Colonic mucosa (tissue), 4 donors: ENCODE data around the gene SLC22A14. TPM values are rescaled to one million over a fixed set of nuclear protein-coding genes. Genes with fewer than 3 reads are reported as not detected.

Source experiments
- DNase-seq: peaks from one replicate; pipeline ENCODE4 v3.0.0-alpha.2; 2020
- H3K27ac ChIP-seq: fragments of 200-600 bp; one replicate; pipeline ENCODE4 v1.8.0; 2021
- H3K27me3 ChIP-seq: fragments of 200-600 bp; one replicate; pipeline ENCODE4 v1.8.0; 2021
- H3K36me3 ChIP-seq: fragments of 200-600 bp; one replicate; pipeline ENCODE4 v1.8.0; 2021
- H3K4me1 ChIP-seq: fragments of 200-600 bp; one replicate; pipeline ENCODE4 v1.8.0; 2021; ENCODE audit warnings: mild to moderate bottlenecking
- H3K4me3 ChIP-seq: fragments of 200-600 bp; one replicate; pipeline ENCODE4 v1.8.0; 2021
- H3K9ac ChIP-seq, 2 donors: one replicate each; pipeline ENCODE4 v1.7.0; 2013; ENCODE audit warnings: control low read depth in 2 of 2, low read depth in 2 of 2, low read length in 2 of 2
- H3K9me3 ChIP-seq: fragments of 200-600 bp; one replicate; pipeline ENCODE4 v1.8.0; 2021
- intact Hi-C: fragments of 100-400 bp; cut with DNase I; formaldehyde crosslinking; loops from one replicate; pipeline ENCODE4 v1.14.1; 2022
- total RNA-seq, 2 donors: library from RNA; stranded (reverse); fragmentation: NEBNext Ultra II Directional in 1 of 2; extraction: Animal tissue kit (Norgen Biotek cat#: 25700) in 1 of 2; gene quantifications; one replicate each; pipeline ENCODE4 v1.2.1, GENCODE V29; 2021
- TF ChIP-seq, protein P1 (sequence below): fragments of 200-600 bp; IDR thresholded peaks from one replicate; pipeline ENCODE4 v1.8.0; 2022; ENCODE audit warnings: antibody characterized with exemption, mild to moderate bottlenecking
- donor health status: healthy.
- donor health status: DM: no; HTN: no; CAD: no.
- donor health status: DM: no; HTN: no; CAD: no.

SLC22A14 gene
- total RNA-seq, 2 donors from 2014 or later, result 0.11 to 0.44 TPM

GRCh38 chr3:38265604-38266307 lies 16.3 kb upstream of the SLC22A14 start, which contains the start of gene SLC22A13:
Gene SLC22A13 (plus strand): TSS chr3:38265812. CDS start chr3:38265861, 49 bp downstream.
- intact Hi-C loops, result no loop called here
- H3K27ac ChIP-seq, result no peak within 1 kb of the TSS
- H3K9me3 ChIP-seq, result no peaks in the 10 kb centered on the region
- no peak within 1 kb of the TSS for H3K4me3 ChIP-seq
- no peak within 1 kb of the TSS for H3K9ac ChIP-seq
- H3K4me1 ChIP-seq, result no peaks in the 10 kb centered on the region
- no peaks in the 10 kb centered on the region for H3K27me3 ChIP-seq
- DNase-seq, result no peak
- TF ChIP-seq, protein P1, sequence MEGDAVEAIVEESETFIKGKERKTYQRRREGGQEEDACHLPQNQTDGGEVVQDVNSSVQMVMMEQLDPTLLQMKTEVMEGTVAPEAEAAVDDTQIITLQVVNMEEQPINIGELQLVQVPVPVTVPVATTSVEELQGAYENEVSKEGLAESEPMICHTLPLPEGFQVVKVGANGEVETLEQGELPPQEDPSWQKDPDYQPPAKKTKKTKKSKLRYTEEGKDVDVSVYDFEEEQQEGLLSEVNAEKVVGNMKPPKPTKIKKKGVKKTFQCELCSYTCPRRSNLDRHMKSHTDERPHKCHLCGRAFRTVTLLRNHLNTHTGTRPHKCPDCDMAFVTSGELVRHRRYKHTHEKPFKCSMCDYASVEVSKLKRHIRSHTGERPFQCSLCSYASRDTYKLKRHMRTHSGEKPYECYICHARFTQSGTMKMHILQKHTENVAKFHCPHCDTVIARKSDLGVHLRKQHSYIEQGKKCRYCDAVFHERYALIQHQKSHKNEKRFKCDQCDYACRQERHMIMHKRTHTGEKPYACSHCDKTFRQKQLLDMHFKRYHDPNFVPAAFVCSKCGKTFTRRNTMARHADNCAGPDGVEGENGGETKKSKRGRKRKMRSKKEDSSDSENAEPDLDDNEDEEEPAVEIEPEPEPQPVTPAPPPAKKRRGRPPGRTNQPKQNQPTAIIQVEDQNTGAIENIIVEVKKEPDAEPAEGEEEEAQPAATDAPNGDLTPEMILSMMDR, result no peak
- H3K36me3 ChIP-seq, result no peaks in the 10 kb centered on the region

- intact Hi-C loops, result no loop called here
- Histone ChIP-seq H3K9ac (no peak overlapping the region), H3K27me3 (no peaks in the 10 kb centered on the region), H3K36me3 (no peaks in the 10 kb centered on the region), H3K9me3 (no peaks in the 10 kb centered on the region), H3K27ac (no peak overlapping the region), H3K4me3 (no peak overlapping the region), H3K4me1 (no peaks in the 10 kb centered on the region)
- DNase-seq, result no peak
- TF ChIP-seq, protein P1, result no peak
Observed at GRCh38 chr3:38266810-38267209, 15.3 kb upstream of the SLC22A14 start.

- Histone ChIP-seq H3K9me3 (no peaks in the 10 kb centered on the region), H3K4me3 (no peak overlapping the region), H3K36me3 (no peaks in the 10 kb centered on the region), H3K9ac (no peak overlapping the region), H3K27ac (no peak overlapping the region), H3K4me1 (no peaks in the 10 kb centered on the region), H3K27me3 (no peaks in the 10 kb centered on the region)
- TF ChIP-seq, protein P1, result no peak
- intact Hi-C loops, result no loop called here
- DNase-seq, result no peak
Observed at GRCh38 chr3:38267662-38268061, 14.4 kb upstream of the SLC22A14 start.

DNA sequence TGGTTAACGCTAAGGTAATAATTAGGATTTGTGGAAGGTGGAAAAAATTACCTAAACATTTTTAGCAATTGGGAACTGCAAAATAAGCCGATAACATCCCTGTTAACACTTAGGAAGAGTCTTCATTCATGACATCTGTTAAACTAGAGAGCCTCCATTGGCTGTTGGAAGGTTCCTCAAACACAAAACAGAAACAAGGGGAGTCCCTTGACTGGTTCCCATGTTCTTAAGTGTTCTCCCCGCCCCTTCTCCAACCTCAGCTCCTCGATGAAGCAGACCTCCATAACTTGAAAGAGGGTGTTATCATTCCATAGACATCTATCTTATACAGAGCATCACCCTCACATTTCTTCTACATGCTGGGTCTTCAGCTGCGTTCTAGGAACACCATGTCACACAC lies 14.0 kb upstream of the SLC22A14 start:
- no peak for DNase-seq
- TF ChIP-seq, protein P1, result no peak
- no peak overlapping the region for H3K9ac ChIP-seq
- no peak overlapping the region for H3K4me3 ChIP-seq
- intact Hi-C loops, result no loop called here
- no peaks in the 10 kb centered on the region for H3K27me3 ChIP-seq
- no peak overlapping the region for H3K27ac ChIP-seq
- H3K4me1 ChIP-seq, result no peaks in the 10 kb centered on the region
- no peaks in the 10 kb centered on the region for H3K9me3 ChIP-seq
- no peaks in the 10 kb centered on the region for H3K36me3 ChIP-seq

GRCh38 chr3:38268522-38268921 lies 13.6 kb upstream of the SLC22A14 start:
- TF ChIP-seq, protein P1, result no peak
- Histone ChIP-seq H3K36me3 (no peaks in the 10 kb centered on the region), H3K4me3 (no peak overlapping the region), H3K9ac (no peak overlapping the region), H3K27me3 (no peaks in the 10 kb centered on the region), H3K27ac (no peak overlapping the region), H3K4me1 (no peaks in the 10 kb centered on the region), H3K9me3 (no peaks in the 10 kb centered on the region)
- intact Hi-C loops, result no loop called here
- no peak for DNase-seq
